H1 (cell line): ENCODE results near the gene ALAS1. TPM values are rescaled to one million over a fixed set of nuclear protein-coding genes. Genes with fewer than 3 reads are reported as not detected.

Experiments used
- CTCF ChIA-PET: fragments of 300-600 bp; sonication (Branson Sonifier 250); formaldehyde crosslinking; loops from one replicate; lab custom pipeline; 2021; ENCODE audit not compliant: partially characterized antibody; lab: Charles Lee
- POLR2A ChIA-PET: fragments of 300-600 bp; sonication (Branson Sonifier 250); formaldehyde crosslinking; loops from one replicate; lab custom pipeline; 2021; ENCODE audit warnings: inconsistent platforms; ENCODE audit not compliant: partially characterized antibody; lab: Charles Lee
- DNase-seq, 2 experiments: peaks; one replicate each; pipeline versions ENCODE4 v3.0.0 to v3.0.0-alpha.2; 2010 to 2022; ENCODE audit warnings: low spot score in 2 of 2, low read depth in 1 of 2, mixed read lengths in 1 of 2
- FAIRE-seq: peaks from 2 replicates; lab custom pipeline; 2011; peaks lifted over from hg19 to GRCh38; lab: Jason Lieb, UNC
- H2AFZ ChIP-seq: 2 replicates; pipeline ENCODE4 v1.8.1; 2012; ENCODE audit warnings: low read length, inconsistent platforms
- H2AK5ac ChIP-seq: 2 replicates; pipeline ENCODE4 v1.6.1; 2013; ENCODE audit warnings: low read depth, low read length
- H2BK120ac ChIP-seq: replicated peaks from 2 replicates; pipeline ENCODE3; 2013; ENCODE audit warnings: low read depth, low read length, inconsistent platforms
- H2BK12ac ChIP-seq: 2 replicates; pipeline ENCODE4 v1.6.1; 2013; ENCODE audit warnings: low read depth, low read length
- H2BK15ac ChIP-seq: 2 replicates; pipeline ENCODE4 v1.6.1; 2013; ENCODE audit warnings: low read length
- H2BK20ac ChIP-seq: 2 replicates; pipeline ENCODE4 v1.6.1; 2013; ENCODE audit warnings: low read length
- H2BK5ac ChIP-seq: 2 replicates; pipeline ENCODE4 v1.6.1; 2013; ENCODE audit warnings: low read depth, low read length
- H3K14ac ChIP-seq: 2 replicates; pipeline ENCODE4 v1.6.1; 2013; ENCODE audit warnings: inconsistent platforms; ENCODE audit not compliant: insufficient read length
- H3K18ac ChIP-seq: 2 replicates; pipeline ENCODE4 v1.6.1; 2013; ENCODE audit warnings: low read length; ENCODE audit errors: extremely low read depth
- H3K23ac ChIP-seq: 2 replicates; pipeline ENCODE4 v1.6.1; 2013; ENCODE audit warnings: inconsistent platforms; ENCODE audit not compliant: insufficient read length
- H3K23me2 ChIP-seq: 2 replicates; pipeline ENCODE4 v1.6.1; 2013; ENCODE audit warnings: low read depth, low read length
- H3K27ac ChIP-seq: 2 replicates; pipeline ENCODE4 v1.6.1; 2011; ENCODE audit warnings: low read depth, low read length, inconsistent platforms
- H3K27me3 ChIP-seq, 4 experiments: replicated peaks in 1 of 4; 1 replicate in 1 of 4; 2 replicates in 3 of 4; pipeline versions ENCODE4 v1.6.1 to v1.8.1; 2011 to 2013; ENCODE audit warnings: low read length in 3 of 4, mild to moderate bottlenecking in 3 of 4, inconsistent platforms in 2 of 4, mixed read lengths in 2 of 4, moderate library complexity in 1 of 4; ENCODE audit not compliant: control insufficient read depth in 3 of 4, insufficient read depth in 3 of 4; ENCODE audit errors: extremely low read depth in 1 of 4
- H3K36me3 ChIP-seq, 4 experiments: 2 replicates each; pipeline versions ENCODE4 v1.6.1 to v1.8.1; 2011 to 2013; ENCODE audit warnings: mild to moderate bottlenecking in 4 of 4, low read length in 3 of 4, moderate library complexity in 2 of 4, control low read depth in 1 of 4, inconsistent platforms in 1 of 4; ENCODE audit not compliant: insufficient read depth in 4 of 4, control insufficient read depth in 2 of 4
- H3K4ac ChIP-seq: replicated peaks from 2 replicates; pipeline ENCODE3; 2013; ENCODE audit warnings: low read length, low read depth, mixed read lengths, inconsistent platforms; ENCODE audit not compliant: insufficient read length
- H3K4me1 ChIP-seq, 4 experiments: replicated peaks in 1 of 4; 1 replicate in 1 of 4; 2 replicates in 3 of 4; pipeline versions ENCODE4 v1.6.1 to v1.8.1; 2011 to 2013; ENCODE audit warnings: low read length in 3 of 4, inconsistent platforms in 2 of 4, mixed read lengths in 1 of 4; ENCODE audit not compliant: insufficient read depth in 4 of 4, control insufficient read depth in 3 of 4
- H3K4me2 ChIP-seq, 2 experiments: 2 replicates each; pipeline versions ENCODE4 v1.6.1 to v1.8.1; 2011 to 2013; ENCODE audit warnings: low read depth in 2 of 2, low read length in 2 of 2, control low read depth in 1 of 2, inconsistent platforms in 1 of 2, mild to moderate bottlenecking in 1 of 2; ENCODE audit not compliant: insufficient read depth in 1 of 2
- H3K4me3 ChIP-seq, 4 experiments: fragments of 200-600, 300-600 bp in 1 of 4; sonication (generic), shearing (Covaris generic), sonication (Bioruptor Twin) in 1 of 4; 2 replicates each; pipeline versions ENCODE4 v1.5.1 to v1.8.1; 2011 to 2016; ENCODE audit warnings: low read length in 4 of 4, low read depth in 3 of 4, control low read depth in 2 of 4, inconsistent platforms in 2 of 4, mild to moderate bottlenecking in 2 of 4, mixed read lengths in 1 of 4, moderate library complexity in 1 of 4; ENCODE audit not compliant: insufficient read depth in 2 of 4; ENCODE audit errors: extremely low read depth in 1 of 4
- H3K56ac ChIP-seq: replicated peaks from 2 replicates; pipeline ENCODE3; 2013; ENCODE audit warnings: low read depth, mild to moderate bottlenecking, mixed read lengths, low read length, inconsistent platforms; ENCODE audit not compliant: insufficient read length
- H3K79me1 ChIP-seq: 2 replicates; pipeline ENCODE4 v1.6.1; 2013; ENCODE audit warnings: low read depth, low read length, control low read depth
- H3K79me2 ChIP-seq, 2 experiments: 2 replicates each; pipeline versions ENCODE4 v1.6.1 to v1.8.1; 2012 to 2013; ENCODE audit warnings: low read length in 2 of 2, mild to moderate bottlenecking in 2 of 2, inconsistent platforms in 1 of 2; ENCODE audit not compliant: insufficient read depth in 2 of 2, control insufficient read depth in 1 of 2
- H3K9ac ChIP-seq, 4 experiments: replicated peaks in 1 of 4; 1 replicate in 1 of 4; 2 replicates in 3 of 4; pipeline versions ENCODE4 v1.6.1 to v1.8.1; 2011 to 2013; ENCODE audit warnings: low read depth in 3 of 4, low read length in 3 of 4, control low read depth in 2 of 4, mild to moderate bottlenecking in 2 of 4, moderate library complexity in 2 of 4, inconsistent platforms in 1 of 4; ENCODE audit errors: extremely low read depth in 1 of 4
- H3K9me3 ChIP-seq, 2 experiments: 2 replicates each; pipeline versions ENCODE4 v1.6.1 to v1.8.1; 2012 to 2013; ENCODE audit warnings: mild to moderate bottlenecking in 2 of 2, moderate library complexity in 2 of 2, control low read depth in 1 of 2, inconsistent platforms in 1 of 2, low read depth in 1 of 2, low read length in 1 of 2, mixed read lengths in 1 of 2; ENCODE audit not compliant: insufficient read depth in 2 of 2
- H4K20me1 ChIP-seq, 2 experiments: replicated peaks in 1 of 2; 2 replicates each; pipeline versions ENCODE3 to v1.8.1; 2011 to 2013; ENCODE audit warnings: inconsistent platforms in 2 of 2, low read length in 2 of 2, mild to moderate bottlenecking in 1 of 2; ENCODE audit not compliant: insufficient read depth in 2 of 2, control insufficient read depth in 1 of 2
- H4K5ac ChIP-seq: 2 replicates; pipeline ENCODE4 v1.6.1; 2013; ENCODE audit warnings: low read length, low read depth, mixed read lengths, inconsistent platforms; ENCODE audit not compliant: insufficient read length
- H4K8ac ChIP-seq: 2 replicates; pipeline ENCODE4 v1.8.0; 2013; ENCODE audit warnings: mild to moderate bottlenecking, moderate library complexity, low read length, inconsistent platforms; ENCODE audit not compliant: insufficient read depth; ENCODE audit errors: extremely low read depth
- H4K91ac ChIP-seq: replicated peaks from 2 replicates; pipeline ENCODE3; 2013; ENCODE audit warnings: low read length, mixed read lengths, inconsistent platforms; ENCODE audit not compliant: insufficient read length
- ATF2 ChIP-seq: IDR thresholded peaks from 2 replicates; pipeline ENCODE4 v1.6.1; 2012; ENCODE audit warnings: low read length, inconsistent platforms
- ATF3 ChIP-seq: IDR thresholded peaks from 2 replicates; pipeline ENCODE4 v1.6.1; 2011; ENCODE audit warnings: low read depth, mild to moderate bottlenecking, low read length; ENCODE audit not compliant: insufficient read depth
- PHF8 ChIP-seq: fragments of 200-600 bp; sonication (generic); conservative IDR thresholded peaks from 2 replicates; pipeline ENCODE4 v1.7.1; 2012; ENCODE audit warnings: low read depth, mild to moderate bottlenecking, inconsistent platforms, low read length, moderate library complexity
- TBP ChIP-seq: IDR thresholded peaks from 2 replicates; pipeline ENCODE4 v1.6.1; 2011; ENCODE audit warnings: low read depth, low read length, improper control_type of control experiment
- TCF12 ChIP-seq: IDR thresholded peaks from 2 replicates; pipeline ENCODE4 v1.6.1; 2011; ENCODE audit warnings: low read depth, mild to moderate bottlenecking, low read length
- ZNF274 ChIP-seq: IDR thresholded peaks from 2 replicates; pipeline ENCODE4 v1.7.0; 2012; ENCODE audit warnings: low read length, borderline replicate concordance; ENCODE audit errors: extremely low read depth
- WGBS, 2 experiments: shearing (Covaris generic) in 1 of 2; methylation state at CpG; one replicate each; pipeline versions ENCODE4 v1.1.6 to v1.1.7; 2013 to 2015; ENCODE audit warnings: low lambda C conversion rate in 2 of 2, mixed read lengths in 2 of 2, inconsistent platforms in 1 of 2, low coverage in 1 of 2, missing lambda C conversion rate in 1 of 2; ENCODE audit not compliant: insufficient replicate concordance in 2 of 2, insufficient coverage in 1 of 2, insufficient read length in 1 of 2; ENCODE audit errors: extremely low coverage in 1 of 2, missing lambda C conversion rate in 1 of 2; 5-methylcytosine and 5-hydroxymethylcytosine counted together
- polyA plus RNA-seq, 7 experiments: library from polyadenylated mRNA; depleted of rRNA in 3 of 7; stranded (reverse) in 5 of 7; unstranded in 2 of 7; fragments of >200 nt in 5 of 7; fragments of 200-250 nt in 2 of 7; gene quantifications; 1 replicate in 5 of 7; 2 replicates in 1 of 7; 4 replicates in 1 of 7; pipeline versions ENCODE4 v1.2.1 to v1.2.3, GENCODE V29; 2011 to 2013; ENCODE audit warnings: missing spikeins in 2 of 7, mixed read lengths in 2 of 7
- total RNA-seq: library from RNA; stranded (reverse); fragmentation: NEBNext Ultra II Directional; extraction: Animal tissue kit (Norgen Biotek cat#: 25700); gene quantifications from 2 replicates; pipeline ENCODE4 v1.2.1, GENCODE V29; 2021

ALAS1 gene
- total and polyA plus RNA-seq, 2 of the 8 experiments (the other 6 are each of a cell fraction or from before 2014, with no cell fraction given): 45.9 to 84.4 TPM

- no peak overlapping the region for H2BK120ac ChIP-seq
- ChIA-PET POLR2A (interaction anchor here (1.5 to 3.0 kb wide), 3 partner anchors 10 to 25 kb away, joined by 4 to 15 read pairs (median 9); partner anchors contain the start of gene WDR82), CTCF (interaction anchor here (1.1 to 17.7 kb wide), 4 partner anchors 11 to 23 kb away, joined by 3 to 126 read pairs (median 10); no protein-coding TSS in a partner anchor)
- H3K4me2 ChIP-seq: no peak overlapping the region
- no peak overlapping the region for H3K14ac ChIP-seq
- H3K27me3 ChIP-seq: no peaks in the 10 kb centered on the region
- no peak overlapping the region for H2AFZ ChIP-seq
- no peak overlapping the region for H3K27ac ChIP-seq
- H3K9ac ChIP-seq: no peak overlapping the region
- no peak overlapping the region for H2BK12ac ChIP-seq
- no peak overlapping the region for H3K4ac ChIP-seq
- peaks cover 9 to 20% of the 10 kb centered on the region in 2 experiments for H4K20me1 ChIP-seq
- H3K18ac ChIP-seq: no peak overlapping the region
- H3K4me1 ChIP-seq: no peaks in the 10 kb centered on the region
- H2BK5ac ChIP-seq: no peak overlapping the region
- peaks cover 22 to 74% (median 42%) of the 10 kb centered on the region in 4 experiments for H3K36me3 ChIP-seq
- no peak overlapping the region for H4K8ac ChIP-seq
- no peaks in the 10 kb centered on the region for H3K23me2 ChIP-seq
- H3K23ac ChIP-seq: no peak overlapping the region
- FAIRE-seq: no peak
- no peaks in the 10 kb centered on the region for H3K79me1 ChIP-seq
- 88% methylated on average over 12 of the region's 12 CpGs; no CpG with 5 or more reads in 1 of the 2 experiments for WGBS, 2 experiments
- H3K79me2 ChIP-seq: no peaks in the 10 kb centered on the region; a peak in 1 of 4 replicates
- no peaks in the 10 kb centered on the region for H3K9me3 ChIP-seq
- no peak for DNase-seq
- H3K4me3 ChIP-seq: no peak overlapping the region
- no peak overlapping the region for H3K56ac ChIP-seq
- no peak overlapping the region for H4K91ac ChIP-seq
- no peak overlapping the region for H2AK5ac ChIP-seq
- no peak overlapping the region for H2BK20ac ChIP-seq
- H2BK15ac ChIP-seq: no peak overlapping the region
- no peak overlapping the region for H4K5ac ChIP-seq
- TF ChIP-seq PHF8 (no peak), ZNF274 (no peak), TBP (no peak), TCF12 (no peak), ATF3 (no peak), ATF2 (no peak)
Measured at GRCh38 chr3:52253314-52254304, 55.6 kb downstream of the ALAS1 start.
